ENCODE data around the gene ARHGEF28.

The ARHGEF28 gene

GRCh38 chr5:73908395-73908794 is 282.4 kb downstream of the ARHGEF28 start:
- H3K27me3 ChIP-seq (ENCODE audit: control insufficient read depth, low read length), result no peaks in the 10 kb centered on the region
- no peak overlapping the region for H3K4me3 ChIP-seq (ENCODE audit: low read length)
- no peaks in the 10 kb centered on the region for H3F3A ChIP-seq (ENCODE audit: control insufficient read depth, insufficient read depth)
- no peaks in the 10 kb centered on the region for H3K79me2 ChIP-seq (ENCODE audit: control insufficient read depth, low read length)
- TF ChIP-seq CTCF (IDR thresholded peaks at IDR 0.05; ENCODE audit: low read depth, low read length, poor library complexity, severe bottlenecking) (no peak), EZH2phosphoT487 (IDR thresholded peaks at IDR 0.05; ENCODE audit: borderline replicate concordance, low read length) (no peak)
- no peaks in the 10 kb centered on the region for H3K9me2 ChIP-seq (replicated peaks; ENCODE audit: control insufficient read depth, low read length)
- H3K4me2 ChIP-seq (ENCODE audit: low read length), result no peak overlapping the region
- peaks cover 8% of the 10 kb centered on the region for H3K4me1 ChIP-seq (ENCODE audit: control insufficient read depth, low read length)
- no peaks in the 10 kb centered on the region for H3K9me3 ChIP-seq (ENCODE audit: control insufficient read depth, insufficient read depth, low read length)
- no peak overlapping the region for H3K27ac ChIP-seq (ENCODE audit: low read depth, low read length)
- H3K36me3 ChIP-seq (ENCODE audit: control insufficient read depth, low read length), result no peaks in the 10 kb centered on the region
- H4K20me1 ChIP-seq (ENCODE audit: control insufficient read depth, insufficient read depth, low read depth, low read length), result no peaks in the 10 kb centered on the region

- no peak overlapping the region for H3K27ac ChIP-seq (ENCODE audit: low read depth, low read length)
- no peaks in the 10 kb centered on the region for H3K9me3 ChIP-seq (ENCODE audit: control insufficient read depth, insufficient read depth, low read length)
Measured at GRCh38 chr5:73908846-73909245, 282.9 kb downstream of the ARHGEF28 start.

GRCh38 chr5:73909474-73909873 is 283.5 kb downstream of the ARHGEF28 start:
- no peaks in the 10 kb centered on the region for H3K36me3 ChIP-seq (ENCODE audit: control insufficient read depth, low read length)

More at GRCh38 chr5:73908846-73909245, 282.9 kb downstream of the ARHGEF28 start:
- Histone ChIP-seq H3F3A (ENCODE audit: control insufficient read depth, insufficient read depth) (no peaks in the 10 kb centered on the region), H3K4me2 (ENCODE audit: low read length) (no peak overlapping the region), H3K79me2 (ENCODE audit: control insufficient read depth, low read length) (no peaks in the 10 kb centered on the region), H3K9me2 (replicated peaks; ENCODE audit: control insufficient read depth, low read length) (no peaks in the 10 kb centered on the region), H3K36me3 (ENCODE audit: control insufficient read depth, low read length) (no peaks in the 10 kb centered on the region), H3K27me3 (ENCODE audit: control insufficient read depth, low read length) (no peaks in the 10 kb centered on the region), H4K20me1 (ENCODE audit: control insufficient read depth, insufficient read depth, low read depth, low read length) (no peaks in the 10 kb centered on the region), H3K4me1 (ENCODE audit: control insufficient read depth, low read length) (peaks cover 8% of the 10 kb centered on the region), H3K4me3 (ENCODE audit: low read length) (no peak overlapping the region)
- TF ChIP-seq EZH2phosphoT487 (IDR thresholded peaks at IDR 0.05; ENCODE audit: borderline replicate concordance, low read length) (no peak), CTCF (IDR thresholded peaks at IDR 0.05; ENCODE audit: low read depth, low read length, poor library complexity, severe bottlenecking) (no peak)

More at GRCh38 chr5:73909474-73909873, 283.5 kb downstream of the ARHGEF28 start:
- H3K79me2 ChIP-seq (ENCODE audit: control insufficient read depth, low read length), result no peaks in the 10 kb centered on the region
- H4K20me1 ChIP-seq (ENCODE audit: control insufficient read depth, insufficient read depth, low read depth, low read length), result no peaks in the 10 kb centered on the region
- no peaks in the 10 kb centered on the region for H3K27me3 ChIP-seq (ENCODE audit: control insufficient read depth, low read length)
- no peak overlapping the region for H3K27ac ChIP-seq (ENCODE audit: low read depth, low read length)
- H3K4me1 ChIP-seq (ENCODE audit: control insufficient read depth, low read length), result peaks cover 8% of the 10 kb centered on the region
- no peaks in the 10 kb centered on the region for H3F3A ChIP-seq (ENCODE audit: control insufficient read depth, insufficient read depth)
- H3K4me3 ChIP-seq (ENCODE audit: low read length), result no peak overlapping the region
- no peaks in the 10 kb centered on the region for H3K9me3 ChIP-seq (ENCODE audit: control insufficient read depth, insufficient read depth, low read length)
- no peak overlapping the region for H3K4me2 ChIP-seq (ENCODE audit: low read length)
- TF ChIP-seq EZH2phosphoT487 (IDR thresholded peaks at IDR 0.05; ENCODE audit: borderline replicate concordance, low read length) (no peak), CTCF (IDR thresholded peaks at IDR 0.05; ENCODE audit: low read depth, low read length, poor library complexity, severe bottlenecking) (no peak)
- H3K9me2 ChIP-seq (replicated peaks; ENCODE audit: control insufficient read depth, low read length), result no peaks in the 10 kb centered on the region

Data from DOHH2 (cell line).